ENCODE results near the gene COX7A1. TPM values are rescaled to one million over a fixed set of nuclear protein-coding genes. Genes with fewer than 3 reads are reported as not detected.

Gene COX7A1
- total RNA-seq, 1 experiment from 2014 or later: not detected

DNA sequence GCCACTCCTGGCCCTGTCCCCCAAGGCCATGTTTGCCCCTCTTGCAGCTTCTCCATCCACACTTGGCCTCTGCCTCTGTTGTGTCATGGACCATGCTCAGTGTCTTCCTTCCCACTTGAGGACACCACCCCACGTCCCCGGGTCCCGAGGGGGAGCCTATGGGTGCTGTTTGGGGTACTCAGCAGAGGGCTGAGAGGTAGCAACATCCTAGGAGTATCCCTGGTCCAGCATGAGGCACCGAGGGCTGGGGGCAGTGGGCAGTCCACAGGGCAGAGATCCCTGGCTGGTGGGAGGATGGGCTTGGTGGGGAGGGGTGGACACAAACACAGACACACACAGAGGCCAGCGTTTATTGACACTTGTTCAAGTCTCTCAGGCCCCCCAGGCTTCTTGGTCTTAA, 1.7 kb downstream of the COX7A1 start:
- H3K4me3 ChIP-seq (ENCODE audit: low read length): no peak overlapping the region
- ATAC-seq (no peak), DNase-seq (no peak)
- TF ChIP-seq EZH2phosphoT487 (IDR thresholded peaks at IDR 0.05; ENCODE audit: borderline replicate concordance, low read length): no peak
- TF ChIP-seq EZH2 (IDR thresholded peaks at IDR 0.05; ENCODE audit: low read length, unreplicated experiment): no peak
- TF ChIP-seq, protein P1, sequence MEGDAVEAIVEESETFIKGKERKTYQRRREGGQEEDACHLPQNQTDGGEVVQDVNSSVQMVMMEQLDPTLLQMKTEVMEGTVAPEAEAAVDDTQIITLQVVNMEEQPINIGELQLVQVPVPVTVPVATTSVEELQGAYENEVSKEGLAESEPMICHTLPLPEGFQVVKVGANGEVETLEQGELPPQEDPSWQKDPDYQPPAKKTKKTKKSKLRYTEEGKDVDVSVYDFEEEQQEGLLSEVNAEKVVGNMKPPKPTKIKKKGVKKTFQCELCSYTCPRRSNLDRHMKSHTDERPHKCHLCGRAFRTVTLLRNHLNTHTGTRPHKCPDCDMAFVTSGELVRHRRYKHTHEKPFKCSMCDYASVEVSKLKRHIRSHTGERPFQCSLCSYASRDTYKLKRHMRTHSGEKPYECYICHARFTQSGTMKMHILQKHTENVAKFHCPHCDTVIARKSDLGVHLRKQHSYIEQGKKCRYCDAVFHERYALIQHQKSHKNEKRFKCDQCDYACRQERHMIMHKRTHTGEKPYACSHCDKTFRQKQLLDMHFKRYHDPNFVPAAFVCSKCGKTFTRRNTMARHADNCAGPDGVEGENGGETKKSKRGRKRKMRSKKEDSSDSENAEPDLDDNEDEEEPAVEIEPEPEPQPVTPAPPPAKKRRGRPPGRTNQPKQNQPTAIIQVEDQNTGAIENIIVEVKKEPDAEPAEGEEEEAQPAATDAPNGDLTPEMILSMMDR (conservative IDR thresholded peaks at IDR 0.05; ENCODE audit: low read depth, low read length): no peak
- no peaks in the 10 kb centered on the region for H3K9me2 ChIP-seq (replicated peaks; ENCODE audit: low read length)
- H4K20me1 ChIP-seq (ENCODE audit: low read length): no peaks in the 10 kb centered on the region
- H3F3A ChIP-seq (ENCODE audit: low read length, unreplicated experiment): no peaks in the 10 kb centered on the region
- no TSS peak for BruUV-seq (replicated peaks)
- intact Hi-C loops (cut with micrococcal nuclease): no loop called here
- no peaks in the 10 kb centered on the region for H3K27me3 ChIP-seq (ENCODE audit: low read length)
- no peak overlapping the region for H3K9ac ChIP-seq (ENCODE audit: low read length)
- H3K4me2 ChIP-seq (ENCODE audit: low read length): no peak overlapping the region
- no peaks in the 10 kb centered on the region for H3K9me3 ChIP-seq (ENCODE audit: low read length)
- no peaks in the 10 kb centered on the region for H3K4me1 ChIP-seq (ENCODE audit: insufficient read depth, low read length)
- no peaks in the 10 kb centered on the region for H3K79me2 ChIP-seq (ENCODE audit: low read length)
- CTCF ChIA-PET: no interaction called here
- POLR2A ChIA-PET (ENCODE audit: unreplicated experiment): interaction anchor here (0.7 kb wide), 1 partner anchor 11 kb away, joined by 3 read pairs; the partner anchor contains the start of gene CAPNS1
- H3K27ac ChIP-seq (ENCODE audit: low read length): no peak overlapping the region
- H2AFZ ChIP-seq (ENCODE audit: low read length): no peak overlapping the region
- peaks cover 6% of the 10 kb centered on the region for H3K36me3 ChIP-seq (ENCODE audit: low read depth, low read length)

DNA sequence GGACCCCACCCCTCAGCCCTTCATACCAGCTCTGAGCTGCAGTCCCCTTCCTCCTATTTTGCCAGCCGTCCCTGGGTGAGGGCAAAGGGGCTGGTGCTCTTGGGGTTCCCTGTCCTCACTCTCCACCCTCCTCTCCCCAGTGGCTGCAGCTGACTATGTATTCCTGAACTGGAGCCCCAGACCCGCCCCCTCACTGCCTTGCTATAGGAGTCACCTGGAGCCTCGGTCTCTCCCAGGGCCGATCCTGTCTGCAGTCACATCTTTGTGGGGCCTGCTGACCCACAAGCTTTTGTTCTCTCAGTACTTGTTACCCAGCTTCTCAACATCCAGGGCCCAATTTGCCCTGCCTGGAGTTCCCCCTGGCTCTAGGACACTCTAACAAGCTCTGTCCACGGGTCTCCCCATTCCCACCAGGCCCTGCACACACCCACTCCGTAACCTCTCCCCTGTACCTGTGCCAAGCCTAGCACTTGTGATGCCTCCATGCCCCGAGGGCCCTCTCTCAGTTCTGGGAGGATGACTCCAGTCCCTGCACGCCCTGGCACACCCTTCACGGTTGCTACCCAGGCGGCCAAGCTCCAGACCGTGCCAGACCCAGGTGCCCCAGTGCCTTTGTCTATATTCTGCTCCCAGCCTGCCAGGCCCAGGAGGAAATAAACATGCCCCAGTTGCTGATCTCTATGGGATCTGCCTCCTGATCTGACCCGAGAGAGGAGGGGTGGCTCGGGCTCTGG, 2.4 kb downstream of the COX7A1 start:
- TSS peak; percentile 76 for BruUV-seq (replicated peaks)
- Histone ChIP-seq H3K4me1 (ENCODE audit: insufficient read depth, low read length) (no peaks in the 10 kb centered on the region), H3K4me3 (ENCODE audit: low read length) (no peak overlapping the region), H3K79me2 (ENCODE audit: low read length) (no peaks in the 10 kb centered on the region), H3K9me2 (replicated peaks; ENCODE audit: low read length) (no peaks in the 10 kb centered on the region), H3K27me3 (ENCODE audit: low read length) (no peaks in the 10 kb centered on the region), H2AFZ (ENCODE audit: low read length) (no peak overlapping the region), H3K4me2 (ENCODE audit: low read length) (no peak overlapping the region), H3K9me3 (ENCODE audit: low read length) (no peaks in the 10 kb centered on the region), H3F3A (ENCODE audit: low read length, unreplicated experiment) (no peaks in the 10 kb centered on the region), H3K36me3 (ENCODE audit: low read depth, low read length) (peaks cover 10% of the 10 kb centered on the region), H3K9ac (ENCODE audit: low read length) (no peak overlapping the region), H3K27ac (ENCODE audit: low read length) (no peak overlapping the region), H4K20me1 (ENCODE audit: low read length) (no peaks in the 10 kb centered on the region)
- intact Hi-C loops (cut with micrococcal nuclease): no loop called here
- ChIA-PET CTCF (no interaction called here), POLR2A (ENCODE audit: unreplicated experiment) (no interaction called here)
- ATAC-seq: peak; percentile 30; the same call in 1 of the 2 replicates
- TF ChIP-seq EZH2 (IDR thresholded peaks at IDR 0.05; ENCODE audit: low read length, unreplicated experiment) (no peak), EZH2phosphoT487 (IDR thresholded peaks at IDR 0.05; ENCODE audit: borderline replicate concordance, low read length) (no peak)
- TF ChIP-seq, protein P1 (conservative IDR thresholded peaks at IDR 0.05; ENCODE audit: low read depth, low read length): no peak
- DNase-seq: no peak

DNA sequence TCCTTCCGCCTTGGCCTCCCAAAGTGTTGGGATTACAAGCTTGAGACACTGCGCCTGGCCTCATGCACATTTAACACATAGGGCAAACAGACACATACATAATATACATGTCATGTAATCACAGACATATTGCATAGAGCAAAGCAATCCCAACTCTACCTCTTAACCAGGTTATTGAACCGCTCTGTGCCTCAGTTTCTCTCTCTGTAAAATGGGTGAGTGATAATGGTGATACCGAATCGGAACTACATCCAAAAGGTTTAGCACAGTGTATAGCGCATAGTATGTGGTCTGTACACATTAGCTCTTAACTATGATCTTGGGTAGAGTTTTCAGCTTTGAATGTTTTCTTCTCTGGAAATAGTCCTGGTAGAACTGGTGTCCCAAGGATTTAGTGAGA, 7.6 kb downstream of the COX7A1 start:
- Histone ChIP-seq H3K79me2 (ENCODE audit: low read length) (peaks cover 29% of the 10 kb centered on the region), H3K27me3 (ENCODE audit: low read length) (no peaks in the 10 kb centered on the region), H3K27ac (ENCODE audit: low read length) (no peak overlapping the region), H4K20me1 (ENCODE audit: low read length) (peaks cover 7% of the 10 kb centered on the region; the same call in 1 of the 2 replicates), H3K4me3 (ENCODE audit: low read length) (no peak overlapping the region), H3K9me3 (ENCODE audit: low read length) (no peaks in the 10 kb centered on the region), H3K9ac (ENCODE audit: low read length) (no peak overlapping the region), H3K4me2 (ENCODE audit: low read length) (no peak overlapping the region), H3K36me3 (ENCODE audit: low read depth, low read length) (peaks cover 19% of the 10 kb centered on the region), H3K4me1 (ENCODE audit: insufficient read depth, low read length) (peaks cover 7% of the 10 kb centered on the region), H3K9me2 (replicated peaks; ENCODE audit: low read length) (no peaks in the 10 kb centered on the region), H3F3A (ENCODE audit: low read length, unreplicated experiment) (no peaks in the 10 kb centered on the region), H2AFZ (ENCODE audit: low read length) (no peak overlapping the region)
- CTCF ChIA-PET: no interaction called here
- DNase-seq: no peak
- no TSS peak for BruUV-seq (replicated peaks)
- no peak for ATAC-seq
- POLR2A ChIA-PET (ENCODE audit: unreplicated experiment): no interaction called here
- TF ChIP-seq EZH2 (IDR thresholded peaks at IDR 0.05; ENCODE audit: low read length, unreplicated experiment): no peak
- TF ChIP-seq, protein P1 (conservative IDR thresholded peaks at IDR 0.05; ENCODE audit: low read depth, low read length): no peak
- no peak for TF ChIP-seq EZH2phosphoT487 (IDR thresholded peaks at IDR 0.05; ENCODE audit: borderline replicate concordance, low read length)
- intact Hi-C loops (cut with micrococcal nuclease): no loop called here
